ENCODE data around the gene CACNA1I.

GRCh38 chr22:39641660-39642310 lies 71.2 kb downstream of the CACNA1I start:
- TF ChIP-seq, protein P1, sequence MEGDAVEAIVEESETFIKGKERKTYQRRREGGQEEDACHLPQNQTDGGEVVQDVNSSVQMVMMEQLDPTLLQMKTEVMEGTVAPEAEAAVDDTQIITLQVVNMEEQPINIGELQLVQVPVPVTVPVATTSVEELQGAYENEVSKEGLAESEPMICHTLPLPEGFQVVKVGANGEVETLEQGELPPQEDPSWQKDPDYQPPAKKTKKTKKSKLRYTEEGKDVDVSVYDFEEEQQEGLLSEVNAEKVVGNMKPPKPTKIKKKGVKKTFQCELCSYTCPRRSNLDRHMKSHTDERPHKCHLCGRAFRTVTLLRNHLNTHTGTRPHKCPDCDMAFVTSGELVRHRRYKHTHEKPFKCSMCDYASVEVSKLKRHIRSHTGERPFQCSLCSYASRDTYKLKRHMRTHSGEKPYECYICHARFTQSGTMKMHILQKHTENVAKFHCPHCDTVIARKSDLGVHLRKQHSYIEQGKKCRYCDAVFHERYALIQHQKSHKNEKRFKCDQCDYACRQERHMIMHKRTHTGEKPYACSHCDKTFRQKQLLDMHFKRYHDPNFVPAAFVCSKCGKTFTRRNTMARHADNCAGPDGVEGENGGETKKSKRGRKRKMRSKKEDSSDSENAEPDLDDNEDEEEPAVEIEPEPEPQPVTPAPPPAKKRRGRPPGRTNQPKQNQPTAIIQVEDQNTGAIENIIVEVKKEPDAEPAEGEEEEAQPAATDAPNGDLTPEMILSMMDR (IDR thresholded peaks at IDR 0.05; ENCODE audit: insufficient read depth, low read depth, low read length) = no peak
- no peak for TF ChIP-seq EZH2 (IDR thresholded peaks at IDR 0.05; ENCODE audit: insufficient read depth, low read length)

Measured in astrocyte (in vitro differentiated cells and primary cell).